HG03571 (cell line): Measurements from ENCODE around the gene ABCG4.
"Not testable (repeated sequence)": the region's sequence is repeated elsewhere in the genome, so short reads cannot be mapped to it uniquely, and the experiment has no call there.

Source experiments
- ATAC-seq: cut with Tn5 transposase; IDR thresholded peaks from one replicate; pipeline ENCODE4 v1.9.1; 2021; ENCODE audit not compliant: unreplicated experiment

Gene ABCG4

DNA sequence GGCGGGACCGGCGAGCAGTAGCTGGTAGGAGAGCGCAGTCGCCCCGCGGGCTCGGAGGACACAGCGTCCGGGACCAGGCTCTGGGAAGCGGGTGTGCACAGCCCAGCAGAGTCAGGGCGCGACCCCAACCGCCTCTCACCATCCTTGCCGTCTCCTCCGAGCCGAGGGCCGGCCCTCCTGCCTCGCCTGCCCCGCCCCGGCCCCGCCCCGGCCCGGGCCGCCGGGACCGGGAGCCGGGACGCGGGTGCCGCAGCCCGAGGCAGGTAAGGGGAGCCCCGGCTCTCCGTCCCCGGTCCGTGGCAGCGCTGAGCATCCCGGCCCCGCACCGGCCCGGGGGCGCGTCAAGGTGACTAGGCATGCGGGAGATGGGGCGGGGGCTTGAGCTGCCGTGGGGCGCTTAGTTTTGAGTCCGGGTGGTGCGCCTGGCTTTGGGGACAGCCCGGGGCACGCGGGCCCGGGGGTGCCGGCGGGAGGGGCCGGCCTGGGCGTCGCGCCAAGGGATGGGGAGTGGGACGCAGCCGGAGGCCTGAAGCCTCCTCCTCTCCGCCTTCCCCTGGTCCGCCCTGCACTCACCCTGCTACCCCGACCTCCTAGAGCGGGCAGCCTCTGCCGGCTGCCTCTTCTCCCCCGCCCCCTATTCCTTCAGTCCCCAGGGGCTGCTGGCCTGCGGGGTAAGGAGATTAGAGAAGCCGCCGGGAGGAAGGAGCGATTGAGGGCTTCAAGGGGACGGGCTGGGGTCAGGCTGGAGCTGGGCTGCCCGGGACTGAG is at the start of gene ABCG4:
Gene ABCG4, plus strand, starts transcription at position 35 of the 768 bp plus-strand sequence. CDS start 914 bp downstream, outside the sequence.
- ATAC-seq: no peak

DNA sequence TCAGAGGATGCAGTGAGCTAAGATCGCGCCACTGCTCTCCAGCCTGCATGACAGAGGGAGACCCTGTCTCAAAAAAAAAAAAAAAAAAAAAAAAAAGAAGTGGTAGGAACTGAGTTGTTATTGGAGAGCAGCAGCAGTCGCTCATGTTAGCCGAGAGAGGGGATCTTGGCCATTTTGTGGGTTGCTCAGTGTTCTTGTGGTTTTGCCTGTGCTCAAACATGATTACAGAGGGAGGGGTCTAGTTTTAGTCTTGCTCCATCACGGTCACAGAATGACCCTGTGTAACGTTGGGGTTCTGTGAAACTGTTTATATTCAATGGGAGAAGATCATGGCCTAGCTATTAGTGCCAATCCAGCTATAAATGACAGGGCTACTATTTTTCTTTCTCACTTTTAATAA is 49.1 kb upstream of the ABCG4 start:
- no peak for ATAC-seq

DNA sequence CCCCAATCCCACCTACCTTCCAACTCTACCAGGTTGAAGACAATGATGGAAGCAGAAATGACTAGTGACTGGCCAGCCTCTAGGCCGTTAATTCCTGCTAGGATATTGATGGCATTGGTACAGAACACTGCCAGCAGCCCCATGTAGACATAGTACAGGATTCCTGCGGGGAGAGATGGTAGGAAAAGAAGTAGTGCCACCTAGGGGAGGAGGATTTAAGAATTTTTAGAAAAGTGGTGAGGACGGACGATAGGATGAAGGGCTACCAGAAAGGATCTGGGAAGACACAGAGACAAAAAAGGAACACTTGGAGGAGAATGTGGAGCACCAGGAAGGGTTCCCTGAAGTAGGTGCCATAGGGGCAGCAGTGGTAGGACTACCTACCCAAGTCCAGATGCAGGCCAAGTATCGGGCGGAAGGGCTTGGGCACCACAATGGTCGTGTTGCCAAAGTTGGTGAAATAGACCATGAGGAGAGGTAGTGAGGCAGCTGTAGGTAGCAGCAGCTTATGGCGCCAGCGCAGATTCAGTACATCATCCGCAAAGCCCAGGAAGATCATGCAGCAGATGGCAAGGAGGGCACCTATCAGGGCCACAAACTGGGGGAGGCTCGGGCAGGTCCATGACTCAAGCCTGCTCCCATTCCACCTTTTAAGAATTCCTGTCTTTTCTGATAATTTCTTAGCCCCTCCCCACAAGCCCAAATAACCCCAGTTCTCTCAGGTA is 48.4 kb upstream of the ABCG4 start:
- ATAC-seq: no peak

DNA sequence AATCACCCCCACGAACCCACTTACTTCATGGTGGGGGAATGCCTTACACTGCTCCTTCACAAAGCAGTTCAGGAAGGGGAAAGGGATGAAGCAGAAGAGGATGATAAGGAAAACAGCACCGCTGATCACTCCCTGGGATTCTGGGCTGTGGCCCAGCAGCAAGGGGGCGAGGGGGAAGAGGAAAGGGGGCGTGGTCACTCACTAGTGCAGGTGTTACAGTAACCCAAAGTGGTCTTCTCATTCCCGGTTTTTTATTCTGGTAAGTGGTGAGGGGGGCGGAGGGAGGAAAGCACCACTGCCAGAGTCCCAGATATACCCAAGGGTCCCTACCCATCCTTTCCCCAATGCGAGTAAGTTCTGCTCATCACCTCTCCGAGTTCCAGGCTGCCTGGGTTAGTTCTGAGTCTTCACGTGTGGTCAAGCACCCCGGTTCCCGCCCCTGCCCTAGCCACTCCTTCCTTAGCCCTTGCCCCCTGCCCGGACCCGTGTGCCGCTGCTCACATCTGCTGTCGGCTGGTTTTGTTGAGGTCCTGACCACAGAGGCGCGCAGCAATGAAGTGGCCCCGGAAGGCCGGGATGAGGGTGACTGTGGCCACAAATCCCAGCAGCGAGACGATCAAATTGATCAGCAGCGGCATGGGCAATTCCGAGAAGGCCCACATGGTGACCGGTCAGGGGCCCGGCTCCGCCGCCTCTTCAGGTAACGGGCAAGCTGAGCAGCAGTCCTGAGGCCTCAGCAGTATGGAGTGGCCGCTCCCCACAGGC is 47.7 kb upstream of the ABCG4 start:
- peak; percentile 8 for ATAC-seq

DNA sequence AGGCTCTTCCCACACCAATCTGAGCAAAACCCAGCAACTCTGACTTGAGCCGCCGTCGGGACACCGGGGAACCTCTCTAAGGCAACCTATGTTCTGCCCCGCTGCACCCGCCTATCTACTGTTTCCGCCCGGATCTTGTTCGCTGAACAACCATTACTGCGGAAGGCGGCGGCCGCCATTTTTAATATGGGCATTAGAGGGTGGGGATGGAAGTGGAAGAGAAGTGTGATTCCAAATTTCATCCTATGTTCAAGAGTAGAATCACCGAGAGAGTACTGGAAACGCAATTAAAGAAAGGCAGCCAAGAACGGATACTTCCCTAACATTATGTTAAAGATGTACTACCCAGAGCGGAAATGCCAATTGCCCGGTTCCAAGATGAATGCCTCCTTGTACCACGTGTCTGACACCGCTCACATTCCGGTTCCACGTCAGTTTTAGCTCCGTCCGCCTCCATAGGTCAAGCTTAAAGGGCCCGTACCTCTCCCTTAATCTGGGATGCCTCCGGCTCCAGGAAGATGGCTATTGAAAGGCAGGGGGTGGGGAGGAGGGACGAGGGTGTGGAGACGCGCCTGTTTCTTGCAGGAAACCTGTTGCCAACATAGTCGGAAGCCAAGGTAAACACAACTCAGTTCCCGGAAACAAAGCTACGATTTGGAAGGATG is 47.0 kb upstream of the ABCG4 start, which contains the start of gene DPAGT1:
Gene DPAGT1, minus strand, starts transcription at position 95 of the 665 bp plus-strand sequence. CDS start 198 bp downstream, outside the sequence.
- ATAC-seq: peak; percentile 69

DNA sequence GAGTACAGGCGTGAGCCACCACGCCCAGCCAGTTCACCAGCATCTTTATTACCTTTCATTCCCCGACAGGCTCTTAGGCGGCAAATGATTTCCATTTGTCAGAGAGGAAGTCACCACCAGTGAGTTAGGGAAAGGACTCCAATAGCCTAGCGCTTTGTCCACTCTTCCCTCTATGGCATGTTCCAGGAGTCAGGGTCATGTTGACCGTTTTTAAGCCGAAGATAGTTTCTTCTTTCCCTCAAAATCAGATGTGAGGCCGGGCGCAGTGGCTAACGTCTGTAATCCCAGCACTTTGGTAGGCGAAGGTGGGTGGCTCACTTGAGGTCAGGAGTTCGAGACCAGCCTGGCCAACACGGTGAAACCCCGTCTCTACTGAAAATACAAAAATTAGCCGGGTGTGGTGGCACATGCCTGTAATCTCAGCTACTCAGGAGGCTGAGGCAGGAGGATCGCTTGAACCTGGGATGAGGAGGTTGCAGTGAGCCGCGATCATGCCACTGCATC is 45.6 kb upstream of the ABCG4 start:
- not testable (repeated sequence) for ATAC-seq

DNA sequence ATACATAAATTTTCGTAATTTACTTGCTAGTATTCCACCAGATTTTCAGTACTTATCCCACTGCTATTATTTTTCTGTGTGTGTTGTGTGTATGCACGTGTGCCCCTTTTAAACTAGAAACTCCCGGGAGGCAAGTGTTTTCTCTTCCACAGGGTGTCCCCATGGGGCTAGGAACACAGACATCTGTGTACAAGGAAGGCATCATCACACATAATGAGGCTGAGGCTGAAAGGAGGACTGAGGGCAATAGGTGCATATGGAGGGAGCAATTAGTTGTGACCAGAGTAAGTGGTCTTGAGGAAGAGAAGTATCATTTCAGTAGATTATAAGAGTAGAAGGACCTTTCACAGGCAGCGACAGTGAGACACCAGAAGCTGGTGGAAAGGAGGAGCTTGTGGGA is 45.1 kb upstream of the ABCG4 start:
- ATAC-seq: no peak

DNA sequence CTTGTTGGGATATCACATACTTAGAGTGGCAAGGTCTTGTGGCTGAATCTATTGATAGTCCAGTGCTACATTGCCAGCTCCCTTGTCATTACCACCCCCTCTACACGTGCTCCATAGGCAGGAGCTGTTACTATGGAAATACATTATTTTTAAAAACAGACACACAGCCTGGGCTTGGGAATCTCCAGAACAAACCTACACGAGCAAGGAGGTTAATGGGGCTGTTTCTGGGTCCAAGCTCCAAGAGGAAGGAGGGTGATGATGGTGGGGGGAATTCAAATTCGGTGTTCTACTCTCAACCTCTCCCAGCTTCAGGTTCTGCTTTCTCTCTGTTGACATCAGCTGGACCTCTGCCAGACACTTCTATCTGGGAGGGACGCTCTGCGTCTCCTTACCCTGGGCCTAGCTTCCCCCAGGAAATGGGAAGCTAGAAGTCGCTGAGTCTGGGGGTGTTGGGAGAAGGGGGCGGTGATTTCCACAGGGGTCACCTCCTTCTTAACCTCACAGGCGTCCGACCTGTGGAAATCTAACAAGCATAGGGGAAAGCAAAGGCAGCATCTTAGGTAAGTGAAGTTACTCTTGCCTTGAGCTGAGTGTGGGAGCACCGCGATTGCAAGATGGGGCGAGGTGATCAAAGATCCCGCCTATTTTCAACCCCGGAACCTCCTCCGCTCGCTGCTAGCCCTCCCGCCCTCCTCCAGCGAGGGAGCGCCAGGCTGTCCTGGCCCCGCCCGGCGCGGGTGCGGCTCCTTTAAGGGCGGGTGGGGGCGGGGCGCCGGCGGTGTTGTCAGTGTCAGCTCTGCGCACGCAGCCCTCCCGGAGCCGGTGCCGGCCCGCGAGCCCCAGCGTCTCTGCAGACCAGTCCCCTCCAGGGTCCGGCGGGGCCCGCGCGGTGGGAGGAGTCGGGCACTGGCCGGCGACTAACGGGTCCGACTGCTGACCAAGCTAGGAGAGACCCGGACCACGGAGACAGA is 42.0 kb upstream of the ABCG4 start, which contains the start of gene C2CD2L:
Gene C2CD2L, plus strand, starts transcription at position 781 of the 974 bp plus-strand sequence. CDS start 398 bp downstream, outside the sequence.
- peak; percentile 58 for ATAC-seq

DNA sequence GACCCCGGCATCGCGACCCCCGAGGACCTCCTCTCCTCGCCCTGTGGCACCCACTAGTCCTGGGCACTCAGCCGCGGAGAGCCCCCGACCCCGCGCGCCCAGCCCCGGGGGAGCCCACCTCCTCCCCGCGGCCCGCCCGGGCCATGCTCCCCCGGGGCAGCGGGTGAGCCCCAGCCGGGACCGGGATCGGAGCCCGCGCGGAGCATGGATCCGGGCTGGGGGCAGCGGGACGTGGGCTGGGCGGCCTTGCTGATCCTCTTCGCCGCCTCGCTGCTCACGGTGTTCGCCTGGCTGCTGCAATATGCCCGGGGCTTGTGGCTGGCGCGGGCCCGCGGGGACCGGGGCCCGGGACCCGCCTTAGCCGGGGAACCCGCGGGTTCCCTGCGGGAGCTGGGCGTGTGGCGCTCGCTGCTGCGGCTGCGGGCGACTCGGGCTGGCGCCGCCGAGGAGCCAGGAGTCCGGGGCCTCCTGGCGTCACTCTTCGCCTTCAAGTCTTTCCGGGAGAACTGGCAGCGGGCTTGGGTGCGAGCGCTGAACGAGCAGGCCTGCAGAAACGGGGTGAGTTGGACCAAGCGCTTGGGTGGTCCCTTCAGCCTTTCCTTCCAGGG is 41.2 kb upstream of the ABCG4 start:
- peak; percentile 26 for ATAC-seq

DNA sequence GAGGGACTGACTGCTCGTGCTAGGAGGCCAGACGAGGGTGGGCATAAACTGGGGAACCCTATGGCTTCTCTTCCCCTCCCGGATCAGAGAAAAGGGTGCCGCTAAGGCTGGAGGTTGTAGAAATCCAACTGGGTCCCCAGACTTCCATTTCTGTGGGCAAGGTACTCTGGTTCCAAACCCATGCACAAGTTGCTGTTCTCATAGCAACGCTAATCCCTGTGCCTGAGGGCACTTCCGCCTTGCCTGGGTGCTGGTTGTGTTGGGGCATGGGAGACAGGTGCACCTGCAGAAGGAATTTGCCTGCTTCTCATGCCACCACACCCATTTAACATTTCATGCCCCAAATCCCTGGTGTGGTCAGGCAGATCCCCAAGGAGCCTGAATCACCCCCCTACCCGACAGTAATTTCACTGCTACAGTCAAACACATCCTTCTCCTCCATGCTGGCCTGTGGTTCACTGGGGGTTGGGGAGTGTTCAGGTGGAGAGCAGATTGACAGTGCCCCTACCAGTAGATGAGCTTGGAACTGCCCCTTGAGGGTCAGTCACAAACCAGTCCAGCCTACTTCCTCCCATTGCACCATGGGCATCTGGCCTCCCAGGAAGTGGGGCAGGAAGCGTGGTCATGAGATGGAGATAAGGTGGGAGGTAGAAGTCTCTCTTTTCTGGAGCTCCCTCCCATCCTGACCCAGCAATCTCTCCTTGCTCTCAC is 40.6 kb upstream of the ABCG4 start:
- ATAC-seq: no peak

DNA sequence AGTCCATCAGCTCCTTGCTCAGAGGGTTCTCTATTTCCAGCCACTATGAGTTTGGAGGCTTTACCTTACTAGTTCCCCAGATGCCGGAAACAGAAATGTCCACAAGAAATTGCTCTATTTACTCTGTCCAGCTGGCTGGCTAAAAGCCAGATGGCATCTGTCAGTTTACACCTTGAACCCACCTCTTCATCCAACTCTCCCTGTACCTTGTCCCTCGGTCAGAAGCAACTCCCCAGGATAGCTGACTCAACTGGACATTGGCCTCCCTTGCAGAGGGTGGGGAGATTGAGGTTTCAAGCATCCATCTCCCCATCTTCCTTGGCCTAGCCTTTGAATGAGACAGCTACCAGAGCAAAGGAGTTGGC is 40.0 kb upstream of the ABCG4 start:
- no peak for ATAC-seq

DNA sequence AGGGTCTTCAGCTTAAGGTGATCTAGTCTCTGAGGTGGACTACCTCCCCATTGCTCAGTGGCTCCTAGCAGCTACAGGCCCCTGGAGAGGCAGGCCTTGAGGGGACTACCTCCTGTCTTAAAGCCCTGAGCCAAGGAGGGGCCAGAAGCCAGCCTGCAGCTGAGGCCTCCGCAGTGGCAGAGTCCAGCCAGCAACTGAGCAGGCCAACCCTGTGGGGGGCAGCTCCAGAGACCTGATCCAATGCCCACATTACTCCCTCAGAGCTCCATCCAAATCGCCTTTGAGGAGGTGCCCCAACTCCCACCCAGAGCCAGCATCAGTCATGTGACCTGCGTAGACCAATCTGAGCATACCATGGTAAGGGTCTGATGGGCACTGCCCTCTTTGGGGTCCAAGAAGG is 39.0 kb upstream of the ABCG4 start:
- no peak for ATAC-seq

DNA sequence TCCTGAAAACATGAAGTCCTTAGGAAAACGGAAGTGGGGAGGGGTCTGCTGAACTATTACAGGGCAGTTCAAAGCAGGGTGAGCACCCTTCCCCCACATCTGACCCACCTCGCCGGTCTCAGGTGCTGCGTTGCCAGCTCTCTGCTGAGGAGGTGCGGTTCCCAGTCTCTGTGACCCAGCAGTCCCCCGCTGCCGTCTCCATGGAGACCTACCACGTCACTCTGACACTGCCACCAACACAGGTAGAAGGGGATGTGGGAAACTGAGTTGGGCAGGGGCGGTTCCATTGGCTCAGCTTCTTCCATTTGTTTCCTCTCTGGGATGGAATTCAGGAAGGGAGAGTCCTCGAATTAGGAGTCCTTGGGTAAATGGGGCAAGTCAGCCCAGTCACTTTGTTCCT is 38.4 kb upstream of the ABCG4 start:
- ATAC-seq: no peak

DNA sequence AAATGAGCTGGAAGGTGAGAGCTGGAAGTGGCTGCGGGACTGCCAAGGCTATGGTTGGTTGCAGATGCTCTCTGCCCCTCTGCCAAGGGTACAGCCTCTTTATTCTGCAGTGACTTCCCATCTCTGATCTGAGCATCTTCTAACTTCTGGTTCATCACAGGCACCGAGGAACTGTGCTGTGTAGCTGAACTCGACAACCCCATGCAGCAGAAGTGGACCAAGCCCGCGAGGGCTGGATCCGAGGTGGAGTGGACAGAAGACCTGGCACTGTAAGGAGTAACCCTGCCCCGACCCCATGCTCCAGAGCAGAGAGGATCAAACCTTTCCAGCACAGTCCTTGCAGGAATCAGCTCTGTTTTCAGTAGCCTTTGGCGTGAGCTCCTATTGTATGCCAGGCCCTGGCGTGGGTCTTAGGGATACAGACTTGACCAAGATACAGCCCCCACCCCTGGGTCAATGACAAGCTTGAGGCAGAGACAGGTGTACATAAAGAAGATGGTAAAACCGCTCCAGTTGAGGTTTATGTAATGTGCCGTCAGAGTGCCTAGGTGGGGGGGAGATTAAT is 37.4 kb upstream of the ABCG4 start:
- no peak for ATAC-seq

DNA sequence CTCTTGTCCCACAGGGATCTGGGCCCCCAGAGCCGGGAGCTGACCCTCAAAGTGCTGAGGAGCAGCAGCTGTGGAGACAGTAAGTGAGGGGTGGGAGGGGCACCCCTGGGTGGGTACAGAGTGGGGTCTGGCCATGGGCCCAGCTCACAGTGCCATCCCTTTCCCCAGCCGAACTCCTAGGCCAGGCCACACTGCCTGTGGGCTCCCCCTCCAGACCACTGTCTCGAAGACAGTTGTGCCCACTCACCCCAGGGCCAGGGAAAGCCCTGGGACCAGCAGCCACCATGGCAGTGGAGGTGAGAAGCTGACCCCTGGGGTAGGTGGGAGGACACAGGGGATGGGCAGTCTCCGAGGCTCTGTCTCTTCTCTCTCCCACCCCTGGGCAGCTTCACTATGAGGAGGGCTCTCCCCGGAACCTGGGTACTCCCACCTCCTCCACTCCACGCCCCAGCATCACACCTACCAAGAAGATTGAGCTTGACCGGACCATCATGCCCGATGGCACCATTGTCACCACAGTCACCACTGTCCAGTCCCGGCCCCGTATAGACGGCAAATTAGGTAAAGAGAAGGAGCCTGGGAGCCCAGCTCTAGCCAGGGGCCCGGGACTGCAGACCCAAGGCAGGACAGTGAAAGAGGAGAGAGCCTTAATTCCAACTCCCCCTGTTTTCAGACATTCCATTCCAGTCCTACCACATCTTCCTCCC is 36.4 kb upstream of the ABCG4 start:
- ATAC-seq: no peak

DNA sequence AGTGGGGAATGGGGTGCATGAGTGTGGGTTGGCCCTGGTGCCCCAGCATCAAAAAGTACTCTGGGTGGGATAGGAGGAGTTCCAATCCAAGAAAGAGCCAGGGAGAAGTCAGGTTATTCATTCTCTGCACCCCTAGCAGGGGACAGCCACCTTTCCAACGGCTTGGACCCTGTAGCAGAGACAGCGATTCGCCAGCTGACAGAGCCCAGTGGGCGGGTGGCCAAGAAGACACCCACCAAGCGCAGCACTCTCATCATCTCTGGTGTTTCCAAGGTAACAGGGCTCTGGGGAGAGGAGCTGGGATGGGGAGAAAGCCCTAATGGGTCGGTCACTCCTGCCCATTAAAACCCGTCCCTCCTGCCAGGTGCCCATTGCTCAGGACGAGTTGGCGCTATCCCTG is 35.1 kb upstream of the ABCG4 start:
- ATAC-seq: no peak

DNA sequence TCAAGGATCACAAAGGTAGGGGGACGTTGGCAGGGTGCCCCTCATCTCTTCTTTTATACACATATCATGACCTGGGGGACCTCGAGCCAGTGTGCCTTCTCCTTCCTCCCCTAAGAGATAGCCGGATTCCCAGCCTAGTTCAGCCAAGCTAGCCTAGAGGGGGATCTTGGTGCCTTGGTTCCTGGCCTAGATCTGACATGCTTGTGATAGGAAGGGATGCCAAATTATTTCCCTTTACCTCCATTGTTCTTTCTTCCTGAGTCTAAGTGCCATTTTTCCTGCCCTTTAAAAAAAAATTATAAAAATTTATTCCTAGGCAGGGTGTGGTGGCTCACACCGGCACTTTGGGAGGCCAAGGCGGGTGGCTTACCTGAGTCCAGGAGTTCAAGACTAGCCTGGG is 34.5 kb upstream of the ABCG4 start:
- ATAC-seq: no peak
